Measurements from ENCODE around the gene VAC14.
"Not testable (repeated sequence)": the region's sequence is repeated elsewhere in the genome, so short reads cannot be mapped to it uniquely, and the experiment has no call there.

VAC14 gene

GRCh38 chr16:70676675-70677498, 124.1 kb downstream of the VAC14 start:
- TF ChIP-seq CTCF (IDR thresholded peaks at IDR 0.05; ENCODE audit: extremely low read depth, missing control alignments) = no peak
- no peak for DNase-seq (ENCODE audit: low spot score)

- TF ChIP-seq CTCF (IDR thresholded peaks at IDR 0.05; ENCODE audit: extremely low read depth, missing control alignments) = no peak
- no peak for DNase-seq (ENCODE audit: low spot score)
These were observed 125.0 kb downstream of the VAC14 start for GRCh38 chr16:70675851-70676513.

- TF ChIP-seq CTCF (IDR thresholded peaks at IDR 0.05; ENCODE audit: extremely low read depth, missing control alignments) = no peak
- DNase-seq (ENCODE audit: low spot score) = no peak
These were observed 126.5 kb downstream of the VAC14 start for GRCh38 chr16:70674221-70675014.

GRCh38 chr16:70670938-70671337, 130.0 kb downstream of the VAC14 start:
- not testable (repeated sequence) for DNase-seq (ENCODE audit: low spot score)

- no peak for TF ChIP-seq CTCF (IDR thresholded peaks at IDR 0.05; ENCODE audit: extremely low read depth, missing control alignments)
- DNase-seq (ENCODE audit: low spot score) = no peak
These were observed 130.8 kb downstream of the VAC14 start for GRCh38 chr16:70670175-70670574.

GRCh38 chr16:70665806-70666735, 134.9 kb downstream of the VAC14 start:
- TF ChIP-seq CTCF (IDR thresholded peaks at IDR 0.05; ENCODE audit: extremely low read depth, missing control alignments) = no peak
- no peak for DNase-seq (ENCODE audit: low spot score)

- no peak for DNase-seq (ENCODE audit: low spot score)
- TF ChIP-seq CTCF (IDR thresholded peaks at IDR 0.05; ENCODE audit: extremely low read depth, missing control alignments) = no peak
These were observed 135.8 kb downstream of the VAC14 start for GRCh38 chr16:70665113-70665694.

Measured in GM20000 (cell line).